ENCODE results near the gene YEATS2. TPM values are rescaled to one million over a fixed set of nuclear protein-coding genes. Genes with fewer than 3 reads are reported as not detected.
"Not testable (repeated sequence)": the region's sequence is repeated elsewhere in the genome, so short reads cannot be mapped to it uniquely, and the experiment has no call there.

Gene YEATS2
- polyA plus RNA-seq (2012; ENCODE audit: missing spikeins): 25.9 TPM

GRCh38 chr3:183697610-183698317 lies at the start of gene YEATS2:
Gene YEATS2 (plus strand): TSS chr3:183697797. CDS start chr3:183715163, 17,366 bp downstream.
- TF ChIP-seq POLR2AphosphoS5 (IDR thresholded peaks at IDR 0.05; ENCODE audit: low read depth, low read length): no peak
- peak; percentile 80; the same call in 1 of the 2 replicates for TF ChIP-seq POLR2A (IDR thresholded peaks at IDR 0.05; ENCODE audit: low read depth, low read length)
- no peak for TF ChIP-seq TAF1 (IDR thresholded peaks at IDR 0.05; ENCODE audit: borderline replicate concordance, low read depth, low read length)
- FAIRE-seq (peak; percentile 27), DNase-seq (ENCODE audit: insufficient read length) (peak; percentile 92)

- no peak for TF ChIP-seq POLR2AphosphoS5 (IDR thresholded peaks at IDR 0.05; ENCODE audit: low read depth, low read length)
- no peak for TF ChIP-seq TAF1 (IDR thresholded peaks at IDR 0.05; ENCODE audit: borderline replicate concordance, low read depth, low read length)
- no peak for TF ChIP-seq POLR2A (IDR thresholded peaks at IDR 0.05; ENCODE audit: low read depth, low read length)
- no peak for DNase-seq (ENCODE audit: insufficient read length)
- no peak for FAIRE-seq
Measured at GRCh38 chr3:183650554-183650953, 47.0 kb upstream of the YEATS2 start.

GRCh38 chr3:183653209-183654064 lies 44.2 kb upstream of the YEATS2 start:
- no peak for DNase-seq (ENCODE audit: insufficient read length)
- FAIRE-seq: no peak
- TF ChIP-seq TAF1 (IDR thresholded peaks at IDR 0.05; ENCODE audit: borderline replicate concordance, low read depth, low read length) (no peak), POLR2A (IDR thresholded peaks at IDR 0.05; ENCODE audit: low read depth, low read length) (no peak), POLR2AphosphoS5 (IDR thresholded peaks at IDR 0.05; ENCODE audit: low read depth, low read length) (no peak)

GRCh38 chr3:183654727-183655126 lies 42.9 kb upstream of the YEATS2 start:
- FAIRE-seq (peak; percentile 24), DNase-seq (ENCODE audit: insufficient read length) (no peak)
- TF ChIP-seq POLR2A (IDR thresholded peaks at IDR 0.05; ENCODE audit: low read depth, low read length) (no peak), POLR2AphosphoS5 (IDR thresholded peaks at IDR 0.05; ENCODE audit: low read depth, low read length) (no peak), TAF1 (IDR thresholded peaks at IDR 0.05; ENCODE audit: borderline replicate concordance, low read depth, low read length) (no peak)

GRCh38 chr3:183662099-183662498 lies 35.5 kb upstream of the YEATS2 start:
- no peak for FAIRE-seq
- no peak for DNase-seq (ENCODE audit: insufficient read length)
- TF ChIP-seq POLR2A (IDR thresholded peaks at IDR 0.05; ENCODE audit: low read depth, low read length): no peak
- TF ChIP-seq POLR2AphosphoS5 (IDR thresholded peaks at IDR 0.05; ENCODE audit: low read depth, low read length): no peak
- no peak for TF ChIP-seq TAF1 (IDR thresholded peaks at IDR 0.05; ENCODE audit: borderline replicate concordance, low read depth, low read length)

GRCh38 chr3:183664913-183665381 lies 32.6 kb upstream of the YEATS2 start:
- no peak for FAIRE-seq

GRCh38 chr3:183680061-183680460 lies 17.5 kb upstream of the YEATS2 start:
- DNase-seq (ENCODE audit: insufficient read length): no peak
- TF ChIP-seq POLR2AphosphoS5 (IDR thresholded peaks at IDR 0.05; ENCODE audit: low read depth, low read length) (no peak), POLR2A (IDR thresholded peaks at IDR 0.05; ENCODE audit: low read depth, low read length) (no peak), TAF1 (IDR thresholded peaks at IDR 0.05; ENCODE audit: borderline replicate concordance, low read depth, low read length) (no peak)
- FAIRE-seq: no peak

More at GRCh38 chr3:183664913-183665381, 32.6 kb upstream of the YEATS2 start:
- TF ChIP-seq POLR2AphosphoS5 (IDR thresholded peaks at IDR 0.05; ENCODE audit: low read depth, low read length): no peak
- TF ChIP-seq POLR2A (IDR thresholded peaks at IDR 0.05; ENCODE audit: low read depth, low read length): no peak
- TF ChIP-seq TAF1 (IDR thresholded peaks at IDR 0.05; ENCODE audit: borderline replicate concordance, low read depth, low read length): no peak
- DNase-seq (ENCODE audit: insufficient read length): no peak

- FAIRE-seq: no peak
- TF ChIP-seq POLR2AphosphoS5 (IDR thresholded peaks at IDR 0.05; ENCODE audit: low read depth, low read length) (no peak), TAF1 (IDR thresholded peaks at IDR 0.05; ENCODE audit: borderline replicate concordance, low read depth, low read length) (no peak), POLR2A (IDR thresholded peaks at IDR 0.05; ENCODE audit: low read depth, low read length) (no peak)
- no peak for DNase-seq (ENCODE audit: insufficient read length)
Measured at GRCh38 chr3:183687705-183688104, 9.9 kb upstream of the YEATS2 start.

- no peak for FAIRE-seq
- DNase-seq (ENCODE audit: insufficient read length): no peak
- TF ChIP-seq TAF1 (IDR thresholded peaks at IDR 0.05; ENCODE audit: borderline replicate concordance, low read depth, low read length): no peak
- TF ChIP-seq POLR2A (IDR thresholded peaks at IDR 0.05; ENCODE audit: low read depth, low read length): no peak
- TF ChIP-seq POLR2AphosphoS5 (IDR thresholded peaks at IDR 0.05; ENCODE audit: low read depth, low read length): no peak
Measured at GRCh38 chr3:183688874-183689273, 8.7 kb upstream of the YEATS2 start.

GRCh38 chr3:183689621-183690020 lies 8.0 kb upstream of the YEATS2 start:
- not testable (repeated sequence) for DNase-seq (ENCODE audit: insufficient read length)

GRCh38 chr3:183690402-183690995 lies 7.1 kb upstream of the YEATS2 start:
- no peak for DNase-seq (ENCODE audit: insufficient read length)
- TF ChIP-seq POLR2A (IDR thresholded peaks at IDR 0.05; ENCODE audit: low read depth, low read length) (no peak), TAF1 (IDR thresholded peaks at IDR 0.05; ENCODE audit: borderline replicate concordance, low read depth, low read length) (no peak), POLR2AphosphoS5 (IDR thresholded peaks at IDR 0.05; ENCODE audit: low read depth, low read length) (no peak)

More at GRCh38 chr3:183689621-183690020, 8.0 kb upstream of the YEATS2 start:
- FAIRE-seq: not testable (repeated sequence)

More at GRCh38 chr3:183690402-183690995, 7.1 kb upstream of the YEATS2 start:
- FAIRE-seq: no peak
